Gastrocnemius medialis (tissue), 4 donors: ENCODE measurements around the gene MSH3.

Experiments
- POLR2A ChIP-seq, 2 donors: fragments of 450-650 bp; IDR thresholded peaks; one replicate each; pipeline ENCODE4 v1.6.1; 2017; ENCODE audit warnings: antibody characterized with exemption in 2 of 2, mild to moderate bottlenecking in 2 of 2, moderate library complexity in 2 of 2
- TF ChIP-seq, protein P1 (sequence below), 5 experiments: fragments of 450-650 bp in 3 of 5; fragments of 200-600 bp in 2 of 5; sonication (generic) in 2 of 5; IDR thresholded peaks in 4 of 5; conservative IDR thresholded peaks in 1 of 5; 1 replicate in 4 of 5; 2 replicates in 1 of 5; pipeline ENCODE4 v1.5.1; 2016 to 2019; ENCODE audit warnings: antibody characterized with exemption in 5 of 5, mild to moderate bottlenecking in 3 of 5, moderate library complexity in 3 of 5

DNA sequence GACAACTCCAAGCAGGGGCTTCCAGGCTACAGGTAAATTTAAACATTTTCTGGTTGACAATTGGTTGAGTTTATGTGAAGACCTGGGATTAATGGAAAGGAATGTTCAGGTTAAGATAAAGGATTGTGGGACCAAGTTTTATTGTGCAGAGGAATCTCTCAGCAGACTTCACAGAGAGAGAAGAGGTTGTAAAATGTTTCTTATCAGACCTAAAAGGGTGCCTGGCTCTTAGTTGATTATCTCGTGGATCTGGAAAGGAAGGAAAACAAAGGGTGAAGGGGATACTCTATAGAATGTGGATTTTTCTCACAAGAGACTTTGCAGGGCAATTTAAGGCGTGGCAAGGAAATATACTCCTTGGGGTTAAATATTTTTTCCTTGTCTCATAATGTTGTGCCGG, 209.3 kb downstream of the MSH3 start:
- TF ChIP-seq, protein P1, sequence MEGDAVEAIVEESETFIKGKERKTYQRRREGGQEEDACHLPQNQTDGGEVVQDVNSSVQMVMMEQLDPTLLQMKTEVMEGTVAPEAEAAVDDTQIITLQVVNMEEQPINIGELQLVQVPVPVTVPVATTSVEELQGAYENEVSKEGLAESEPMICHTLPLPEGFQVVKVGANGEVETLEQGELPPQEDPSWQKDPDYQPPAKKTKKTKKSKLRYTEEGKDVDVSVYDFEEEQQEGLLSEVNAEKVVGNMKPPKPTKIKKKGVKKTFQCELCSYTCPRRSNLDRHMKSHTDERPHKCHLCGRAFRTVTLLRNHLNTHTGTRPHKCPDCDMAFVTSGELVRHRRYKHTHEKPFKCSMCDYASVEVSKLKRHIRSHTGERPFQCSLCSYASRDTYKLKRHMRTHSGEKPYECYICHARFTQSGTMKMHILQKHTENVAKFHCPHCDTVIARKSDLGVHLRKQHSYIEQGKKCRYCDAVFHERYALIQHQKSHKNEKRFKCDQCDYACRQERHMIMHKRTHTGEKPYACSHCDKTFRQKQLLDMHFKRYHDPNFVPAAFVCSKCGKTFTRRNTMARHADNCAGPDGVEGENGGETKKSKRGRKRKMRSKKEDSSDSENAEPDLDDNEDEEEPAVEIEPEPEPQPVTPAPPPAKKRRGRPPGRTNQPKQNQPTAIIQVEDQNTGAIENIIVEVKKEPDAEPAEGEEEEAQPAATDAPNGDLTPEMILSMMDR (IDR thresholded peaks at IDR 0.05 in 4 of 5, conservative IDR thresholded peaks at IDR 0.05 in 1 of 5) = no peak
- no peak for TF ChIP-seq POLR2A (IDR thresholded peaks at IDR 0.05)
